ENCODE results near the gene WIPI1. TPM values are rescaled to one million over a fixed set of nuclear protein-coding genes. Genes with fewer than 3 reads are reported as not detected.
"Not testable (repeated sequence)": the region's sequence is repeated elsewhere in the genome, so short reads cannot be mapped to it uniquely, and the experiment has no call there.

The WIPI1 gene
- total RNA-seq, 2 experiments from 2014 or later = 12.0 to 14.3 TPM

- ChIA-PET POLR2A (no interaction called here), CTCF (interaction anchor here (0.7 to 1.5 kb wide), 3 partner anchors 10 to 28 kb away, joined by 3 to 7 read pairs (median 3); no protein-coding TSS in a partner anchor)
Measured at GRCh38 chr17:68381076-68381900, 76.0 kb downstream of the WIPI1 start.

- ChIA-PET CTCF (no interaction called here), POLR2A (no interaction called here)
Measured at GRCh38 chr17:68379692-68380677, 77.3 kb downstream of the WIPI1 start.

- POLR2A ChIA-PET = no interaction called here
Measured at GRCh38 chr17:68379177-68379510, 78.2 kb downstream of the WIPI1 start.

GRCh38 chr17:68378268-68379176, 78.8 kb downstream of the WIPI1 start:
- POLR2A ChIA-PET = no interaction called here
- CTCF ChIA-PET = no interaction called here

More at GRCh38 chr17:68379177-68379510, 78.2 kb downstream of the WIPI1 start:
- CTCF ChIA-PET = no interaction called here

GRCh38 chr17:68377771-68378267, 79.5 kb downstream of the WIPI1 start:
- POLR2A ChIA-PET = no interaction called here

GRCh38 chr17:68376178-68376577, 81.1 kb downstream of the WIPI1 start:
- POLR2A ChIA-PET = interaction anchor here (0.6 kb wide), 1 partner anchor 193 kb away, joined by 4 read pairs; no protein-coding TSS in a partner anchor
- CTCF ChIA-PET = not testable (repeated sequence)

More at GRCh38 chr17:68377771-68378267, 79.5 kb downstream of the WIPI1 start:
- CTCF ChIA-PET = no interaction called here

GRCh38 chr17:68375566-68375965, 81.7 kb downstream of the WIPI1 start:
- CTCF ChIA-PET = no interaction called here
- POLR2A ChIA-PET = no interaction called here

Other genes with a start within 250 kb of the WIPI1 start
- 100 to 1,000 TPM; 118 to 121 TPM for gene AMZ2, start 209.5 kb downstream of the WIPI1 start, total RNA-seq
- 1 to 10 TPM; 8.0 to 8.1 TPM for gene SLC16A6, start 166.4 kb downstream of the WIPI1 start, total RNA-seq
- gene ARSG, start 166.0 kb downstream of the WIPI1 start, total RNA-seq = 1 to 10 TPM; 8.3 to 9.9 TPM
- 100 to 1,000 TPM; 181 to 182 TPM for gene PRKAR1A, start 54.9 kb upstream of the WIPI1 start, total RNA-seq
- gene FAM20A, start 143.9 kb upstream of the WIPI1 start, total RNA-seq = not detected